Smooth muscle cell of bladder (primary cell): ENCODE results near the gene LHX4. TPM values are rescaled to one million over a fixed set of nuclear protein-coding genes. Genes with fewer than 3 reads are reported as not detected.

Experiments
- total RNA-seq: library from RNA; depleted of rRNA; stranded (reverse); fragments of >200 nt; gene quantifications from 2 replicates; pipeline ENCODE4 v1.2.3, GENCODE V29; 2014

Gene LHX4
- total RNA-seq = under 0.01 TPM in 2 replicates

DNA sequence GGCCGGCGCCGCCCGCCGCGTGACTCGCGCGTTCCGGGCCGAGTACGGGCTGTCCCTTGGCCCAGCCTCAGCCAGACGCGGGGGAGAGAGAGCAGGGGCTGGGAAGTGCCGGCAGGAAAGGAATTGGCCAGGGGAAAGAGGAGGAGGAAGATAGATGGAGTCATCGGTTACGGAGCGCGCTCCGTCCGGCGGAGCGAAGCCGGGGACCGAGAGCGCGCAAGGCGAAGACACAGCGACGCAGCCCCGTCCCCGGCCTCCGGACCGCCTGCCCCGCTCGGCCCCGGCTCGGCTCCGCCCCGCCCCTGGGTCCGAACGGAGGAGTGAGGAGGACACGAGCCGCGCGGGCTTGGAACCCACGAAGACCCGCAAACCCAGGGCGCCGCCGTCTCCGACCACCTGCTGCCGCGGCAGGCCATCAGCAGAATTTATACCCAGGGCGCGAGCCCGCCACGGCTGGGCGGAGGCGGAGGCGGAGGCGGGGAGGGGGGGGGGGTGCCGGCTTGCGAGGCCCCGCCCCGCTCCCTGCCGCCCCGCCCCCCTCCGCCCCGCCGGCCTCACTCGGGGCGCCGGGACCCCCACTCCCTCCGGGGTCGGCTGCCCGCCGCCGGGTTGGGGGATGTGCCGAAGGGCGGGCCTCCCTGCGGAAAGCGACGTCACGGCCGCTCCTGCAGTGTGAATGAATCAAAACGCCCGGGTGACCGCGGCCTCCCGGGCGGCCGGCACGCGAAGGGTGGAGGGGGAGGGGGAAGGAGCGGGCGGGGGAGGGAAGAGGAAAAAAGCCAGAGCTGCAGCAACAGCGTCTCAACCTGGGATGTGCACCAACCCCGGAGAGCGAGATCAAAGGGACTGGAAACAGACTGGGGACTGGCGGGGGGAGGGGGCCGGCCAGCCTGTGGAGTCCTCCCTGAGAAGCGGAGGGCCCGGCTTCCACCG, at the start of gene LHX4:
Gene LHX4, plus strand, starts transcription at position 782 of the 933 bp plus-strand sequence. CDS start 266 bp downstream, outside the sequence.

Other genes starting within 250 kb of the LHX4 start
- gene QSOX1, start 75.4 kb upstream of the LHX4 start, total RNA-seq = 750 and 954 TPM in 2 replicates